ENCODE measurements around the gene ANKRD12.

ANKRD12 gene

GRCh38 chr18:9333441-9334328 lies 197.1 kb downstream of the ANKRD12 start:
- H3K9me3 ChIP-seq (ENCODE audit: control insufficient read depth, insufficient read depth, low read depth, low read length), result no peaks in the 10 kb centered on the region
- no peak overlapping the region for H3K27ac ChIP-seq (ENCODE audit: extremely low read depth, low read depth, low read length)
- ChIA-PET CTCF (interaction anchor here (0.5 to 1.4 kb wide), 4 partner anchors 247 to 712 kb away, joined by 3 to 5 read pairs (median 4); no protein-coding TSS in a partner anchor), POLR2A (interaction anchor here (0.6 to 2.2 kb wide), 20 partner anchors 9 to 733 kb away, joined by 3 to 10 read pairs (median 3); partner anchors contain the start of genes RALBP1 and VAPA)
- H3K4me3 ChIP-seq (ENCODE audit: low read depth, low read length), result peak overlapping the region; percentile 52
- no peaks in the 10 kb centered on the region for H3K4me1 ChIP-seq (ENCODE audit: control insufficient read depth, insufficient read depth, low read length)
- H3K36me3 ChIP-seq (ENCODE audit: control insufficient read depth in 2 of 2, insufficient read depth in 1 of 2, low read length in 2 of 2), result peaks cover 3 to 18% of the 10 kb centered on the region in 2 experiments
- TF ChIP-seq SP7 (tag by site-specific recombination; IDR thresholded peaks at IDR 0.05) (0 out of 2 replicates have a peak, but pooled peaks have one; percentile 10), ZNF561 (tag by site-specific recombination; IDR thresholded peaks at IDR 0.05; ENCODE audit: borderline replicate concordance) (peak; percentile 31; the same call in 1 of the 2 replicates), ZNF510 (tag by site-specific recombination; IDR thresholded peaks at IDR 0.05; ENCODE audit: insufficient replicate concordance) (no peak), ZNF701 (tag by site-specific recombination; IDR thresholded peaks at IDR 0.05) (no peak), ZNF792 (tag by site-specific recombination; IDR thresholded peaks at IDR 0.05) (0 out of 2 replicates have a peak, but pooled peaks have one; percentile 28), ZFP69B (tag by site-specific recombination; IDR thresholded peaks at IDR 0.05) (no peak), ZXDB (tag by site-specific recombination; IDR thresholded peaks at IDR 0.05) (0 out of 2 replicates have a peak, but pooled peaks have one; percentile 43), PRDM10 (tag by site-specific recombination; IDR thresholded peaks at IDR 0.05) (peak; percentile 93), MZF1 (tag by site-specific recombination; IDR thresholded peaks at IDR 0.05; ENCODE audit: borderline replicate concordance) (no peak), ZNF202 (tag by site-specific recombination; IDR thresholded peaks at IDR 0.05; ENCODE audit: borderline replicate concordance) (0 out of 2 replicates have a peak, but pooled peaks have one; percentile 22), ZBTB20 (tag by site-specific recombination; IDR thresholded peaks at IDR 0.05) (peak; percentile 63), ZNF398 (tag by site-specific recombination; IDR thresholded peaks at IDR 0.05) (peak; percentile 30; the same call in 1 of the 2 replicates), ZBTB8A (tag by site-specific recombination; IDR thresholded peaks at IDR 0.05) (peak; percentile 44; the same call in 1 of the 2 replicates), YY2 (tag by site-specific recombination; IDR thresholded peaks at IDR 0.05) (peak; percentile 45; the same call in 1 of the 2 replicates), ZBTB10 (tag by site-specific recombination; IDR thresholded peaks at IDR 0.05) (0 out of 2 replicates have a peak, but pooled peaks have one; percentile 32), ZNF248 (tag by site-specific recombination; IDR thresholded peaks at IDR 0.05) (no peak), ZSCAN18 (tag by site-specific recombination; IDR thresholded peaks at IDR 0.05) (0 out of 2 replicates have a peak, but pooled peaks have one; percentile 11), ZNF529 (tag by site-specific recombination; IDR thresholded peaks at IDR 0.05; ENCODE audit: insufficient replicate concordance) (no peak), ZFP37 (tag by site-specific recombination; IDR thresholded peaks at IDR 0.05) (peak; percentile 64; the same call in 1 of the 2 replicates), ZNF366 (tag by site-specific recombination; conservative IDR thresholded peaks at IDR 0.05) (no peak), ZNF280D (tag by site-specific recombination; IDR thresholded peaks at IDR 0.05) (peak; percentile 92; the same call in 1 of the 2 replicates)

Data from HEK293 (cell line).